Stimulated activated CD8-positive, alpha-beta memory T cell treated with anti-CD3 and anti-CD28 coated beads, Interleukin-2, amount 100 ng/mL, for 48 hours (primary cell): ENCODE results near the gene ESYT3.
"Not testable (repeated sequence)": the region's sequence is repeated elsewhere in the genome, so short reads cannot be mapped to it uniquely, and the experiment has no call there.

Source experiments
- DNase-seq, 2 donors: peaks; one replicate each; pipeline ENCODE4 v3.0.0-alpha.2; 2020; ENCODE audit warnings: low read depth in 2 of 2

Gene ESYT3

GRCh38 chr3:138443091-138443490 lies 8.7 kb downstream of the ESYT3 start:
- DNase-seq: no peak

- no peak for DNase-seq
Observed at GRCh38 chr3:138443521-138444503, 9.4 kb downstream of the ESYT3 start.

- DNase-seq: no peak
Observed at GRCh38 chr3:138445236-138445635, 10.8 kb downstream of the ESYT3 start.

GRCh38 chr3:138445654-138446053 lies 11.2 kb downstream of the ESYT3 start:
- no peak for DNase-seq

GRCh38 chr3:138448631-138449030 lies 14.2 kb downstream of the ESYT3 start:
- no peak for DNase-seq

GRCh38 chr3:138449490-138449889 lies 15.1 kb downstream of the ESYT3 start:
- no peak for DNase-seq

- no peak for DNase-seq
Observed at GRCh38 chr3:138450181-138450580, 15.8 kb downstream of the ESYT3 start.

- DNase-seq: no peak
Observed at GRCh38 chr3:138450704-138451424, 16.4 kb downstream of the ESYT3 start.

- no peak for DNase-seq
Observed at GRCh38 chr3:138451595-138452162, 17.3 kb downstream of the ESYT3 start.

- DNase-seq: no peak
Observed at GRCh38 chr3:138452436-138452835, 18.0 kb downstream of the ESYT3 start.

- not testable (repeated sequence) for DNase-seq
Observed at GRCh38 chr3:138453940-138454339, 19.5 kb downstream of the ESYT3 start.

- DNase-seq: no peak
Observed at GRCh38 chr3:138455801-138456716, 21.6 kb downstream of the ESYT3 start.

- DNase-seq: no peak
Observed at GRCh38 chr3:138456961-138457862, 22.8 kb downstream of the ESYT3 start.

- DNase-seq: no peak
Observed at GRCh38 chr3:138457863-138458735, 23.7 kb downstream of the ESYT3 start.

- no peak for DNase-seq
Observed at GRCh38 chr3:138458774-138459499, 24.5 kb downstream of the ESYT3 start.

GRCh38 chr3:138459619-138460535 lies 25.5 kb downstream of the ESYT3 start:
- no peak for DNase-seq

- DNase-seq: no peak
Observed at GRCh38 chr3:138460536-138461205, 26.3 kb downstream of the ESYT3 start.
